ENCODE data around the gene PHF2. TPM values are rescaled to one million over a fixed set of nuclear protein-coding genes. Genes with fewer than 3 reads are reported as not detected.
A peak's percentile ranks its signal among the peaks of the same experiment; 100 is the strongest.

The PHF2 gene
- total RNA-seq, 1 donor from 2014 or later: 40.3 TPM

- Mint-ChIP-seq H3K4me1 (ENCODE audit: unreplicated experiment) (peaks cover 55% of the 10 kb centered on the region), H3K27me3 (ENCODE audit: unreplicated experiment) (no peaks in the 10 kb centered on the region), H3K27ac (ENCODE audit: unreplicated experiment) (peak overlapping the region; percentile 80), H3K9me3 (ENCODE audit: unreplicated experiment) (no peaks in the 10 kb centered on the region), H3K4me3 (ENCODE audit: unreplicated experiment) (no peak overlapping the region), H3K36me3 (ENCODE audit: unreplicated experiment) (peaks cover 4% of the 10 kb centered on the region)
- DNase-seq (ENCODE audit: extremely low spot score, unreplicated experiment): peak; percentile 77
- no peak for TF ChIP-seq CTCF (IDR thresholded peaks at IDR 0.05)
Measured at GRCh38 chr9:93580654-93581380, 4.4 kb downstream of the PHF2 start.

GRCh38 chr9:93582115-93582514 is 5.7 kb downstream of the PHF2 start:
- TF ChIP-seq CTCF (IDR thresholded peaks at IDR 0.05): no peak
- Mint-ChIP-seq H3K4me1 (ENCODE audit: unreplicated experiment) (peaks cover 55% of the 10 kb centered on the region), H3K4me3 (ENCODE audit: unreplicated experiment) (no peak overlapping the region), H3K27ac (ENCODE audit: unreplicated experiment) (peak overlapping the region; percentile 76), H3K36me3 (ENCODE audit: unreplicated experiment) (peaks cover 4% of the 10 kb centered on the region), H3K27me3 (ENCODE audit: unreplicated experiment) (no peaks in the 10 kb centered on the region), H3K9me3 (ENCODE audit: unreplicated experiment) (no peaks in the 10 kb centered on the region)
- DNase-seq (ENCODE audit: extremely low spot score, unreplicated experiment): peak; percentile 64

GRCh38 chr9:93582550-93582949 is 6.2 kb downstream of the PHF2 start:
- H3K9me3 Mint-ChIP-seq (ENCODE audit: unreplicated experiment): no peaks in the 10 kb centered on the region
- no peak overlapping the region for H3K4me3 Mint-ChIP-seq (ENCODE audit: unreplicated experiment)
- peak overlapping the region; percentile 76 for H3K27ac Mint-ChIP-seq (ENCODE audit: unreplicated experiment)
- H3K4me1 Mint-ChIP-seq (ENCODE audit: unreplicated experiment): peaks cover 53% of the 10 kb centered on the region
- no peaks in the 10 kb centered on the region for H3K27me3 Mint-ChIP-seq (ENCODE audit: unreplicated experiment)
- TF ChIP-seq CTCF (IDR thresholded peaks at IDR 0.05): no peak
- no peak for DNase-seq (ENCODE audit: extremely low spot score, unreplicated experiment)
- peaks cover 4% of the 10 kb centered on the region for H3K36me3 Mint-ChIP-seq (ENCODE audit: unreplicated experiment)

- Mint-ChIP-seq H3K4me1 (ENCODE audit: unreplicated experiment) (peaks cover 44% of the 10 kb centered on the region), H3K27me3 (ENCODE audit: unreplicated experiment) (no peaks in the 10 kb centered on the region)
- no peak for TF ChIP-seq CTCF (IDR thresholded peaks at IDR 0.05)
Measured at GRCh38 chr9:93585259-93585658, 8.9 kb downstream of the PHF2 start.

GRCh38 chr9:93585695-93586094 is 9.3 kb downstream of the PHF2 start:
- peaks cover 44% of the 10 kb centered on the region for H3K4me1 Mint-ChIP-seq (ENCODE audit: unreplicated experiment)
- peaks cover 4% of the 10 kb centered on the region for H3K36me3 Mint-ChIP-seq (ENCODE audit: unreplicated experiment)
- H3K4me3 Mint-ChIP-seq (ENCODE audit: unreplicated experiment): no peak overlapping the region
- no peaks in the 10 kb centered on the region for H3K27me3 Mint-ChIP-seq (ENCODE audit: unreplicated experiment)
- TF ChIP-seq CTCF (IDR thresholded peaks at IDR 0.05): no peak
- no peak for DNase-seq (ENCODE audit: extremely low spot score, unreplicated experiment)
- H3K27ac Mint-ChIP-seq (ENCODE audit: unreplicated experiment): no peak overlapping the region
- H3K9me3 Mint-ChIP-seq (ENCODE audit: unreplicated experiment): no peaks in the 10 kb centered on the region

More at GRCh38 chr9:93585259-93585658, 8.9 kb downstream of the PHF2 start:
- DNase-seq (ENCODE audit: extremely low spot score, unreplicated experiment): peak; percentile 59
- no peaks in the 10 kb centered on the region for H3K9me3 Mint-ChIP-seq (ENCODE audit: unreplicated experiment)
- H3K36me3 Mint-ChIP-seq (ENCODE audit: unreplicated experiment): peaks cover 4% of the 10 kb centered on the region
- H3K4me3 Mint-ChIP-seq (ENCODE audit: unreplicated experiment): no peak overlapping the region
- no peak overlapping the region for H3K27ac Mint-ChIP-seq (ENCODE audit: unreplicated experiment)

Data from osteocyte (in vitro differentiated cells).